Adrenal gland (tissue), 5 donors: ENCODE results near the gene TMEM63A.

ENCODE experiments used
- POLR2A ChIP-seq, 2 donors: fragments of 450-650 bp; IDR thresholded peaks; one replicate each; pipeline ENCODE4 v1.6.1; 2017; ENCODE audit warnings: antibody characterized with exemption in 2 of 2, mild to moderate bottlenecking in 2 of 2, moderate library complexity in 1 of 2
- TF ChIP-seq, protein P1 (sequence below), 6 experiments: fragments of 450-650 bp in 4 of 6; fragments of 200-600 bp in 2 of 6; sonication (generic) in 1 of 6; IDR thresholded peaks; 1 replicate in 5 of 6; 2 replicates in 1 of 6; pipeline versions ENCODE4 v1.5.1 to v1.8.0; 2016 to 2021; ENCODE audit warnings: antibody characterized with exemption in 6 of 6, mild to moderate bottlenecking in 2 of 6, moderate library complexity in 1 of 6
- donor health status: DM: no; HTN: no; CAD: no.

- TF ChIP-seq, protein P1, sequence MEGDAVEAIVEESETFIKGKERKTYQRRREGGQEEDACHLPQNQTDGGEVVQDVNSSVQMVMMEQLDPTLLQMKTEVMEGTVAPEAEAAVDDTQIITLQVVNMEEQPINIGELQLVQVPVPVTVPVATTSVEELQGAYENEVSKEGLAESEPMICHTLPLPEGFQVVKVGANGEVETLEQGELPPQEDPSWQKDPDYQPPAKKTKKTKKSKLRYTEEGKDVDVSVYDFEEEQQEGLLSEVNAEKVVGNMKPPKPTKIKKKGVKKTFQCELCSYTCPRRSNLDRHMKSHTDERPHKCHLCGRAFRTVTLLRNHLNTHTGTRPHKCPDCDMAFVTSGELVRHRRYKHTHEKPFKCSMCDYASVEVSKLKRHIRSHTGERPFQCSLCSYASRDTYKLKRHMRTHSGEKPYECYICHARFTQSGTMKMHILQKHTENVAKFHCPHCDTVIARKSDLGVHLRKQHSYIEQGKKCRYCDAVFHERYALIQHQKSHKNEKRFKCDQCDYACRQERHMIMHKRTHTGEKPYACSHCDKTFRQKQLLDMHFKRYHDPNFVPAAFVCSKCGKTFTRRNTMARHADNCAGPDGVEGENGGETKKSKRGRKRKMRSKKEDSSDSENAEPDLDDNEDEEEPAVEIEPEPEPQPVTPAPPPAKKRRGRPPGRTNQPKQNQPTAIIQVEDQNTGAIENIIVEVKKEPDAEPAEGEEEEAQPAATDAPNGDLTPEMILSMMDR (IDR thresholded peaks at IDR 0.05) = no peak
- TF ChIP-seq POLR2A (IDR thresholded peaks at IDR 0.05) = no peak
These were observed 46.3 kb upstream of the TMEM63A start for GRCh38 chr1:225928186-225929175.
